ENCODE results near the gene GMDS. TPM values are rescaled to one million over a fixed set of nuclear protein-coding genes. Genes with fewer than 3 reads are reported as not detected.

GMDS gene
- total RNA-seq, 1 donor from 2014 or later = 34.0 TPM

DNA sequence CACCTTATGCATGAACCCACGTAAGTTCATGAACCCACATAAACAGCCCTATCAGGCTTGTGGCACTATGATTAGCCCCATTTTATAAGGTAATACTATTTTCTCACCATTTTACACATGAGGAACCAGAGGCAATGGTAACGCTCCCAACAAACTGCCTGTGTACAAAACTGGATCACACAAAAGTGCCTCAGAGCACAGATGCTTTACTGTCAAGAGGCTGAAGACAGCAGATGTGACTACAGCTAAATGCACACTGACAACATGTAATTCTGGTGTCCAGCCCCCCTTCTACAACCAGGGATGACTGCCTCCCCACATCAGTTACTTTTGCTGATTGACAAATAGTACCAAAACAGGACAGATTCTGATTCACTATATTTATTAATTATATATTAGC lies 69.6 kb downstream of the GMDS start:
- H3K4me1 Mint-ChIP-seq (ENCODE audit: low read depth) = peaks cover 30% of the 10 kb centered on the region
- TF ChIP-seq, protein P1, sequence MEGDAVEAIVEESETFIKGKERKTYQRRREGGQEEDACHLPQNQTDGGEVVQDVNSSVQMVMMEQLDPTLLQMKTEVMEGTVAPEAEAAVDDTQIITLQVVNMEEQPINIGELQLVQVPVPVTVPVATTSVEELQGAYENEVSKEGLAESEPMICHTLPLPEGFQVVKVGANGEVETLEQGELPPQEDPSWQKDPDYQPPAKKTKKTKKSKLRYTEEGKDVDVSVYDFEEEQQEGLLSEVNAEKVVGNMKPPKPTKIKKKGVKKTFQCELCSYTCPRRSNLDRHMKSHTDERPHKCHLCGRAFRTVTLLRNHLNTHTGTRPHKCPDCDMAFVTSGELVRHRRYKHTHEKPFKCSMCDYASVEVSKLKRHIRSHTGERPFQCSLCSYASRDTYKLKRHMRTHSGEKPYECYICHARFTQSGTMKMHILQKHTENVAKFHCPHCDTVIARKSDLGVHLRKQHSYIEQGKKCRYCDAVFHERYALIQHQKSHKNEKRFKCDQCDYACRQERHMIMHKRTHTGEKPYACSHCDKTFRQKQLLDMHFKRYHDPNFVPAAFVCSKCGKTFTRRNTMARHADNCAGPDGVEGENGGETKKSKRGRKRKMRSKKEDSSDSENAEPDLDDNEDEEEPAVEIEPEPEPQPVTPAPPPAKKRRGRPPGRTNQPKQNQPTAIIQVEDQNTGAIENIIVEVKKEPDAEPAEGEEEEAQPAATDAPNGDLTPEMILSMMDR (IDR thresholded peaks at IDR 0.05) = no peak
- peaks cover 12% of the 10 kb centered on the region for H3K9me3 Mint-ChIP-seq (ENCODE audit: low read depth)
- no peak overlapping the region for H3K27ac Mint-ChIP-seq (ENCODE audit: unreplicated experiment)
- H3K4me3 Mint-ChIP-seq (ENCODE audit: unreplicated experiment) = no peak overlapping the region
- H3K36me3 Mint-ChIP-seq (ENCODE audit: low read depth) = no peaks in the 10 kb centered on the region
- no peak for DNase-seq (ENCODE audit: low spot score)
- H3K27me3 Mint-ChIP-seq (ENCODE audit: low read depth) = no peaks in the 10 kb centered on the region

DNA sequence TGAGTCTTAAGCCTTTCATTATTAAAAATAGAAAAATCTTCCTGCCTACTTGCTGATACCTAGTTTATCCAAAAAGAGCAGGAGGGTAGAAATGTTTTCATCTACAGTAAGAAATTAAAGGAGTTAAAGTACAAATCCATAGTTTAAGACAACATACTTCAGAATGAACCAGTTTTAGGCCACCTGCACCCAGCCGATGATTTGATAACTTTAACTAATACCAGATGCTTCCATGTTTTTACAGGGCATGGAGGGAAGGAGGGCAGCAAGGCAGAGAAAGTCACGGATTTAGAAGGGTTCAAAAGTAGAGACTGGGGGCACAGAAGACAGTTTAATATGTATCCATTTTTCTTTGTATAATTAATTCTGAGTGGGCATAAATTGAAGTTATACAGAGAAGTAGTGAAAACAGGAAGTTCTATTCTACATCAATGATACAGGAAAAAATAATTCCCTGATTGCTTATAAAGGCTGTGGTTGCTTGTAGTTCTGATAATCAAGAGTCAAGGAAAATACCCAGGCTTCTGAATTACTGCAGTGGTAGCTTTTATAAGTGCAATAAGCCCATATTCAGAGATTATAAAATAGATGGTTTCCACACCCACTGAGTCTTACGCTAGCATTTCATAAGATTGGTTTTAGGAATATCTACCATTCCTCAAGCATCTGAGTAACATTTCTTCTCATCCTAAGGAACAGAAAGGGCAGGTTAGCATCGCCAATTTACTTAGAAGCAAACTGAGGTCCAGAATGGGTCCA lies 72.0 kb downstream of the GMDS start:
- Mint-ChIP-seq H3K36me3 (ENCODE audit: low read depth) (no peaks in the 10 kb centered on the region), H3K4me1 (ENCODE audit: low read depth) (peaks cover 23% of the 10 kb centered on the region), H3K4me3 (ENCODE audit: unreplicated experiment) (no peak overlapping the region), H3K27me3 (ENCODE audit: low read depth) (no peaks in the 10 kb centered on the region), H3K9me3 (ENCODE audit: low read depth) (peaks cover 11% of the 10 kb centered on the region), H3K27ac (ENCODE audit: unreplicated experiment) (no peak overlapping the region)
- TF ChIP-seq, protein P1 (IDR thresholded peaks at IDR 0.05) = no peak
- no peak for DNase-seq (ENCODE audit: low spot score)

DNA sequence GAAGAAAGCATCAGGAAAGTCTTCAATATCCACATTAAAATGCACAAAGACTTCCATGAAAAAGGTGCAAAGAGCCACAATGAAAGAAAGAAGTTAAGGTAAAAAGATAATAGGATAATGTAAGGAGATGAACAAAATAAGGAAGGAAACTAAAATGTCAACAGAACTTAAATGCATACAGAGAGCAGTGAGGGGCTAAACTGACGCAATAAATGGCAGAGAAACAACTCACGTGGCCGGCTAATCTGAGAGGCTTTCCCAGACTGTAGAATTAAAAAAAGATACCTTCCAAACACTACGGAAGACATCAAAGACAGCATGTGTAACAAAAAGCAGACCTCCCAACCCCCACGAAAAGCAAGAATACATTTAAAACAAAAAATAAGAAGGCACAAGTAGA lies 73.7 kb downstream of the GMDS start:
- no peak for DNase-seq (ENCODE audit: low spot score)
- Mint-ChIP-seq H3K4me3 (ENCODE audit: unreplicated experiment) (no peak overlapping the region), H3K4me1 (ENCODE audit: low read depth) (peaks cover 23% of the 10 kb centered on the region), H3K27me3 (ENCODE audit: low read depth) (no peaks in the 10 kb centered on the region), H3K9me3 (ENCODE audit: low read depth) (peaks cover 8% of the 10 kb centered on the region), H3K36me3 (ENCODE audit: low read depth) (no peaks in the 10 kb centered on the region), H3K27ac (ENCODE audit: unreplicated experiment) (no peak overlapping the region)
- TF ChIP-seq, protein P1 (IDR thresholded peaks at IDR 0.05) = no peak

DNA sequence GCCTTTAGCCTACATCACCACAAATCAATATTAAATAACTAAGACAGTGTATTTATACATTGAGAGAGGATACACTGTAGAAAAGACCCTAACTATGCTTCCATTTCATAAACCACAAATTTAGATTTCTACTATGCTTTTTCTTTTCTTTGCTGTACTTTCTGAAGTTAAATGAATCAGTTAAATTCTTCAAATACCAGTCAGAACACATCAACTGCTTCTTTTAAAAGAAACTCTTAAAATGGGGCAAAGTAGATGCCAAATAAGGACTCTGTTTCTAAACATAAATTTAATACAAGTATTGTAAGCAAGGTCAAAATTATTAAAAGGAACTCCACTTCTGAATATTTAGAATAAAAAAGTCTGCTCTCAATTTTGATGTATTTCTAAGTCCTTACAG lies 76.9 kb downstream of the GMDS start:
- Mint-ChIP-seq H3K4me3 (ENCODE audit: unreplicated experiment) (peak overlapping the region; percentile 17), H3K27ac (ENCODE audit: unreplicated experiment) (no peak overlapping the region), H3K27me3 (ENCODE audit: low read depth) (no peaks in the 10 kb centered on the region), H3K4me1 (ENCODE audit: low read depth) (peaks cover 19% of the 10 kb centered on the region), H3K9me3 (ENCODE audit: low read depth) (peaks cover 5% of the 10 kb centered on the region), H3K36me3 (ENCODE audit: low read depth) (no peaks in the 10 kb centered on the region)
- DNase-seq (ENCODE audit: low spot score) = no peak
- TF ChIP-seq, protein P1 (IDR thresholded peaks at IDR 0.05) = no peak

DNA sequence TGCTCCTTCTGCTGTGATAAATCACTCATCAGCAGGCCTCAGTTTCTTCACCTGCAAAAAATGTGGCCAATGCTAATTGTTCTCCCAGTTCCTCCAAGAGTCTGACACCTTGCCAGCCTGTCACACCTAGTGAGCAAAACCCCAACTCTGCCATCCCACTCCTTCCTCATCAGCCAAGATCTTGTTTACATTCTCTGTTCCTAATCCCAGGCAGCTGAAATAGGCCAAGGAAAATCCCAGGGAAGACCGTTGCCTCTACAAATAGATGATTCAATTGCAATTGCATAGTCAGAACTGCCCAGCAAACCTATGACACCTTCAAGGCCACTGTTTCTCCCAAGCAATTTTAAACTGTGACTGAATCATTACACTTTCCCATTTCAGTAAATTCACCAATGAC lies 78.7 kb downstream of the GMDS start:
- Mint-ChIP-seq H3K9me3 (ENCODE audit: low read depth) (peaks cover 5% of the 10 kb centered on the region), H3K27ac (ENCODE audit: unreplicated experiment) (no peak overlapping the region), H3K27me3 (ENCODE audit: low read depth) (no peaks in the 10 kb centered on the region), H3K4me3 (ENCODE audit: unreplicated experiment) (no peak overlapping the region), H3K4me1 (ENCODE audit: low read depth) (peaks cover 28% of the 10 kb centered on the region), H3K36me3 (ENCODE audit: low read depth) (no peaks in the 10 kb centered on the region)
- TF ChIP-seq, protein P1 (IDR thresholded peaks at IDR 0.05) = no peak
- no peak for DNase-seq (ENCODE audit: low spot score)
